Mesenchymal stem cell (in vitro differentiated cells and primary cell): ENCODE data around the gene BICRAL.
"Not testable (repeated sequence)": the region's sequence is repeated elsewhere in the genome, so short reads cannot be mapped to it uniquely, and the experiment has no call there.

ENCODE experiments used
- DNase-seq: peaks from one replicate; pipeline ENCODE4 v3.0.0-alpha.2; 2013
- H2AFZ ChIP-seq: one replicate; pipeline ENCODE4 v1.6.1; 2013; ENCODE audit warnings: low read depth, mild to moderate bottlenecking, control low read depth, inconsistent platforms, low read length, moderate library complexity
- H2AK5ac ChIP-seq: 2 replicates; pipeline ENCODE4 v1.6.1; 2013; ENCODE audit warnings: low read length, moderate library complexity, mild to moderate bottlenecking, inconsistent platforms; ENCODE audit not compliant: severe bottlenecking
- H2BK120ac ChIP-seq: one replicate; pipeline ENCODE4 v1.6.1; 2013; ENCODE audit warnings: low read depth, mild to moderate bottlenecking, inconsistent platforms, low read length, moderate library complexity
- H2BK12ac ChIP-seq, 2 experiments: one replicate each; pipeline ENCODE4 v1.6.1; 2013; ENCODE audit warnings: inconsistent platforms in 2 of 2, low read length in 2 of 2, mild to moderate bottlenecking in 2 of 2, moderate library complexity in 2 of 2, control low read depth in 1 of 2
- H2BK15ac ChIP-seq: one replicate; pipeline ENCODE4 v1.6.1; 2013; ENCODE audit warnings: mild to moderate bottlenecking, low read depth, inconsistent platforms; ENCODE audit not compliant: poor library complexity, severe bottlenecking
- H2BK5ac ChIP-seq: 2 replicates; pipeline ENCODE4 v1.6.1; 2013; ENCODE audit warnings: low read depth, mild to moderate bottlenecking, low read length, control low read depth, inconsistent platforms; ENCODE audit not compliant: poor library complexity, severe bottlenecking
- H3K14ac ChIP-seq, 2 experiments: one replicate each; pipeline ENCODE4 v1.6.1; 2013; ENCODE audit warnings: inconsistent platforms in 2 of 2, low read length in 2 of 2, control low read depth in 1 of 2, mild to moderate bottlenecking in 1 of 2, moderate library complexity in 1 of 2
- H3K18ac ChIP-seq, 2 experiments: one replicate each; pipeline ENCODE4 v1.6.1; 2013; ENCODE audit warnings: inconsistent platforms in 2 of 2, low read length in 2 of 2, control low read depth in 1 of 2, low read depth in 1 of 2, mild to moderate bottlenecking in 1 of 2
- H3K23ac ChIP-seq, 2 experiments: one replicate each; pipeline ENCODE4 v1.6.1; 2013; ENCODE audit warnings: inconsistent platforms in 2 of 2, low read length in 2 of 2, mild to moderate bottlenecking in 2 of 2, moderate library complexity in 2 of 2, control low read depth in 1 of 2
- H3K27ac ChIP-seq: 2 replicates; pipeline ENCODE4 v1.5.1; 2013; ENCODE audit warnings: mild to moderate bottlenecking, moderate library complexity, low read length, control low read depth, inconsistent platforms; ENCODE audit not compliant: poor library complexity, severe bottlenecking
- H3K27me3 ChIP-seq, 2 experiments: 2 replicates each; pipeline versions ENCODE4 v1.6.1 to v1.7.0; 2013; ENCODE audit warnings: low read length in 2 of 2, mild to moderate bottlenecking in 2 of 2, moderate library complexity in 2 of 2, control low read depth in 1 of 2, inconsistent platforms in 1 of 2; ENCODE audit not compliant: control insufficient read depth in 1 of 2, insufficient read depth in 1 of 2
- H3K36me3 ChIP-seq, 2 experiments: 2 replicates each; pipeline versions ENCODE4 v1.6.1 to v1.7.0; 2013; ENCODE audit warnings: low read length in 2 of 2, control low read depth in 1 of 2, inconsistent platforms in 1 of 2, low read depth in 1 of 2, mild to moderate bottlenecking in 1 of 2; ENCODE audit not compliant: insufficient read depth in 2 of 2, control insufficient read depth in 1 of 2
- H3K4ac ChIP-seq, 2 experiments: one replicate each; pipeline ENCODE4 v1.6.1; 2013; ENCODE audit warnings: inconsistent platforms in 2 of 2, low read length in 2 of 2, mild to moderate bottlenecking in 2 of 2, moderate library complexity in 2 of 2, control low read depth in 1 of 2, low read depth in 1 of 2
- H3K4me1 ChIP-seq: 2 replicates; pipeline ENCODE4 v1.6.1; 2013; ENCODE audit warnings: low read depth, low read length, control low read depth; ENCODE audit not compliant: control insufficient read depth, insufficient read depth
- H3K4me2 ChIP-seq: 2 replicates; pipeline ENCODE4 v1.6.1; 2013; ENCODE audit warnings: low read length, mild to moderate bottlenecking, inconsistent platforms; ENCODE audit not compliant: poor library complexity, severe bottlenecking
- H3K4me3 ChIP-seq, 2 experiments: 2 replicates each; pipeline versions ENCODE4 v1.5.1 to v1.7.0; 2013; ENCODE audit warnings: low read length in 2 of 2, mild to moderate bottlenecking in 2 of 2, control low read depth in 1 of 2, low read depth in 1 of 2; ENCODE audit not compliant: insufficient read depth in 1 of 2
- H3K79me1 ChIP-seq: replicated peaks from 2 replicates; pipeline ENCODE4 v1.6.1; 2013; ENCODE audit warnings: mild to moderate bottlenecking, control low read depth, low read length, inconsistent platforms; ENCODE audit not compliant: poor library complexity, severe bottlenecking
- H3K9ac ChIP-seq: 2 replicates; pipeline ENCODE4 v1.7.0; 2013; ENCODE audit warnings: mild to moderate bottlenecking, low read length, moderate library complexity
- H3K9me3 ChIP-seq: 2 replicates; pipeline ENCODE4 v1.7.0; 2013; ENCODE audit warnings: mild to moderate bottlenecking, low read length; ENCODE audit not compliant: control insufficient read depth
- H4K8ac ChIP-seq: one replicate; pipeline ENCODE4 v1.6.1; 2013; ENCODE audit warnings: inconsistent platforms, mild to moderate bottlenecking, low read length, moderate library complexity
- H4K91ac ChIP-seq: one replicate; pipeline ENCODE4 v1.6.1; 2013; ENCODE audit warnings: mild to moderate bottlenecking, low read length, inconsistent platforms
- whole genome bisulfite sequencing: methylation state at CpG from one replicate; pipeline ENCODE4 v1.1.7; 2013; ENCODE audit warnings: mixed read lengths; 5-methylcytosine and 5-hydroxymethylcytosine counted together

Gene BICRAL

DNA sequence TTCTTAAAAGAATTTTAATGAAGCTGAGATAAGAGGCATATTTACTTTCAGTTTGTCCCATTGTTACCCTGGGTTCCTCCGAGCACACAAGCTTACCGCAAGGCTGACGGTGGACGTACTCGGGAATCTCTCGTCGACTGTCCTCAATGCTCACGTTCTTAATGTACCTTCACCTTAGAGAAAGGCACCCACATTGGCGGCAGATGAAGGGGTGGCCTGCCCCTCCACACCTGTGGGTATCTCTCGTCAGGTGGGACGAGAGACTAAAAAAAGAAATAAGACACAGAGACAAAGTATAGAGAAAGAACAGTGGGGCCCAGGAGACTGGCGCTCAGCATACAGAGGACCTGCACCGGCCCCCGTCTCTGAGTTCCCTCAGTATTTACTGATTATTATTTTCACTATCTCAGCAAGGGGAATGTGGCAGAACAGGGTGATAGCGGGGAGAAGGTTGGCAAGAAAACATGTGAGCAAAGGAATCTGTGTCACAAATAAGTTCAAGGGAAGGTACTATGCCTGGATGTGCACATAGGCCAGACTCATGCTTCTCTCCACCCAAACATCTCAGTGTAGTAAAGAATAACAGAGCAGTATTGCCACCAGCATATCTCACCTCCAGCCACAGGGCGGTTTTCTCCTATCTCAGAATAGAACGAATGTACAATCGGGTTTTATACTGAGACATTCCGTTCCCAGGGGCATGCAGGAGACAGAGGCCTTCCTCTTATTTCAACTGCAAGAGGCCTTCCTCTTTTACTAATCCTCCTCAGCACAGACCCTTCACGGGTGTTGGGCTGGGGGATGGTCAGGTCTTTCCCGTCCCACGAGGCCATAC, 120.8 kb downstream of the BICRAL start:
- not testable (repeated sequence) for H2BK15ac ChIP-seq, H3K4me3 ChIP-seq, H3K27ac ChIP-seq, H2AK5ac ChIP-seq, H3K36me3 ChIP-seq, H2BK5ac ChIP-seq, H3K79me1 ChIP-seq, H3K27me3 ChIP-seq, H3K4me1 ChIP-seq, H3K18ac ChIP-seq, H3K14ac ChIP-seq, H2BK120ac ChIP-seq, H2AFZ ChIP-seq, H4K8ac ChIP-seq, H3K4ac ChIP-seq, H4K91ac ChIP-seq, DNase-seq, H3K4me2 ChIP-seq, H3K9me3 ChIP-seq, H2BK12ac ChIP-seq, H3K9ac ChIP-seq, H3K23ac ChIP-seq
- WGBS, result 90% methylated on average over 22 of the region's 22 CpGs

DNA sequence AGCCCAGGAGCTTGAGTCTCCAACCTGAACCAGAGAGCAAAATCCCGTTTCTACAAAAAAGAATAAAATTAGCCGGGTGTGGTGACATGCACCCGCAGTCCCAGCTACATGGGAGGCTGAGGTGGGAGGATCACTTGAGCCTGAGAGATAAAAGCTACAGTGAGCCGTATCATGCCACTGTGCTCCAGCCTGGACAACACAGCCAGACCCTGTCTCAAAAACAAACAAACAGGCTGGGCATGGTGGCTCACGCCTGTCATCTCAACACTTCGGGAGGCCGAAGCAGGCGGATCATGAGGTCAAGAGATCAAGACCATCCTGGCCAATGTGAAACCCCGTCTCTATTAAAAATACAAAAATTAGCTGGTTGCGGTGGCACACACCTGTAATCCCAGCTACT, 122.6 kb downstream of the BICRAL start:
- Histone ChIP-seq H4K91ac (no peak overlapping the region), H2AFZ (no peak overlapping the region), H3K18ac (no peak overlapping the region), H3K23ac (no peak overlapping the region), H3K14ac (peak overlapping the region in 1 of 2 experiments; percentile 62), H3K4ac (no peak overlapping the region), H4K8ac (no peak overlapping the region), H3K27ac (no peak overlapping the region), H3K4me2 (no peak overlapping the region), H3K36me3 (no peaks in the 10 kb centered on the region), H3K9ac (no peak overlapping the region), H3K4me1 (peaks cover 3% of the 10 kb centered on the region), H3K9me3 (no peaks in the 10 kb centered on the region), H2BK12ac (peak overlapping the region in 1 of 2 experiments; percentile 55), H2AK5ac (no peak overlapping the region), H2BK15ac (no peak overlapping the region), H3K79me1 (no peaks in the 10 kb centered on the region), H2BK120ac (no peak overlapping the region), H3K4me3 (no peak overlapping the region), H3K27me3 (peaks cover 0 to 8% of the 10 kb centered on the region in 2 experiments), H2BK5ac (no peak overlapping the region)
- WGBS, result 98% methylated on average over 9 of the region's 10 CpGs
- DNase-seq, result no peak

DNA sequence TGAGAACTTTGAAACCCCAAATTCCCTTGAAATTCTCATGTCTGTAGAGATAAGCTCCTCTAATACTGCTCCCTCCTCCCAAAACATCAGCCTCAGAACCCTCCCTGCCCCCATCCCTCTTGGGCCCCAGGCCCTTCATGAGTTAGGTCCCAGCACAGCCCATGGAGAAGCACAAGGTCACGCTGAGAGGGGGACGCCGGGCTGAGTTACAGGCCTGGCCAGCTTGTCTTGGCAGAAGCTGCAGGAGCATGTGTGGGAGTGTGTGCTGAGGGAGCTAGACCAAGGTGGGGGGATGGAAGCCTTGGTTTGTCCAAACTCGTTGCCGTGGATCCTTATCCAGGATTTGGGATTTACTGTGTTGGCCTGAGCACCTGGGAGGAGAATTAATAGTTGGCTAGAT, 125.5 kb downstream of the BICRAL start:
- no peak overlapping the region for H4K8ac ChIP-seq
- no peak overlapping the region for H3K9ac ChIP-seq
- DNase-seq, result no peak
- no peak overlapping the region for H3K23ac ChIP-seq
- no peak overlapping the region for H2BK12ac ChIP-seq
- H3K79me1 ChIP-seq, result no peaks in the 10 kb centered on the region
- H2BK120ac ChIP-seq, result no peak overlapping the region
- no peak overlapping the region for H2AK5ac ChIP-seq
- no peak overlapping the region for H3K4ac ChIP-seq
- H3K14ac ChIP-seq, result no peak overlapping the region
- peaks cover 11% of the 10 kb centered on the region for H3K4me1 ChIP-seq
- H4K91ac ChIP-seq, result no peak overlapping the region
- no peak overlapping the region for H3K18ac ChIP-seq
- no peak overlapping the region for H3K4me2 ChIP-seq
- H3K36me3 ChIP-seq, result no peaks in the 10 kb centered on the region
- no peak overlapping the region for H2BK5ac ChIP-seq
- H2AFZ ChIP-seq, result no peak overlapping the region
- no peak overlapping the region for H3K4me3 ChIP-seq
- 82% methylated on average over 5 of the region's 5 CpGs for WGBS
- no peak overlapping the region for H2BK15ac ChIP-seq
- peaks cover 0 to 14% of the 10 kb centered on the region in 2 experiments for H3K27me3 ChIP-seq
- H3K27ac ChIP-seq, result no peak overlapping the region
- no peaks in the 10 kb centered on the region for H3K9me3 ChIP-seq

DNA sequence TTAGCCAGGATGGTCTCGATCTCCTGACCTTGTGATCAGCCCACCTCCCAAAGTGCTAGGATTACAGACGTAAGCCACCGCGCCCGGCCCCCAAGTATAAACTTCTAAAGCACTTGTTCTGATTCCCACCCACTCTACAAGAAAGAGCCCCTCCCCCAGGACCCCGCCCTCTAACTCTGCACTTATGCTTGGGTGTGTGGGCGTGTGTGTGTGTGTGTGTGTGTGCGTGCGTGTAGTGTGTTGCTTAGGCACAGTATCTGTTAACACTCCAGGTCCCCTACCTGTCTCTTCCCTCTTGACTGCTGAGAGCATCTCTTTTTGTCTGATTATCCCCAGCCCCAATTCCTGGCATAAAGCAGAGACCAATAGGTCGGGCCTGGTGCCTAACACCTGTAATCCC, 128.0 kb downstream of the BICRAL start:
- Histone ChIP-seq H3K9ac (no peak overlapping the region), H2AFZ (no peak overlapping the region), H3K79me1 (no peaks in the 10 kb centered on the region), H3K27me3 (peaks cover 0 to 16% of the 10 kb centered on the region in 2 experiments), H2BK12ac (no peak overlapping the region), H3K9me3 (no peaks in the 10 kb centered on the region), H3K4me3 (no peak overlapping the region), H3K4me1 (peaks cover 7% of the 10 kb centered on the region), H4K91ac (no peak overlapping the region), H2AK5ac (no peak overlapping the region), H3K14ac (no peak overlapping the region), H2BK5ac (no peak overlapping the region), H4K8ac (no peak overlapping the region), H2BK120ac (no peak overlapping the region), H3K23ac (no peak overlapping the region), H3K36me3 (no peaks in the 10 kb centered on the region), H3K27ac (no peak overlapping the region), H3K18ac (no peak overlapping the region), H3K4ac (no peak overlapping the region), H3K4me2 (no peak overlapping the region), H2BK15ac (no peak overlapping the region)
- 100% methylated on average over 6 of the region's 10 CpGs for WGBS
- no peak for DNase-seq
